Bone marrow (tissue), 2 donors: ENCODE results near the gene PIP5K1B.
A peak's percentile ranks its signal among the peaks of the same experiment; 100 is the strongest.

Experiments
- DNase-seq, 2 donors: peaks; one replicate each; lab custom pipeline; 2025; lab: John Stamatoyannopoulos, UW

Gene PIP5K1B

DNA sequence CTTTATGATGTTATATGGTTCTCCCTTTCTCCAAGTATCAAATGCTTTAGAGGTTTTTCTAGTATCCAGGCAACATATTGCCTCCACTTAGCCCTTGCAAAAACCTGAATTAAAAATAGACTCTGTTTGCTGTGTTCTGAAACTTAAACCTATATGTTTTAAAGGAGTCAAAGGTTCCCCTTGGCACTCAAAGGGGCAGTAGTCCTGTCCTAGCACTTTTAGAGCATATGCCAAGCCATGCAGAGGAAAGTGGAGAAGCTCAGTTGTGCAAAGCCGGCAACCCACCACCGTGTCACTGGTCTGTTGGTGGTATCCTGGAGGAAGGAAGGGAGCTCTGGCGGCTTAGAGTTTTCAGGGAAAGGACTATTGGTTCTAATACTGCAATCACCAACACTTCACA is 154.3 kb downstream of the PIP5K1B start:
- no peak for DNase-seq

DNA sequence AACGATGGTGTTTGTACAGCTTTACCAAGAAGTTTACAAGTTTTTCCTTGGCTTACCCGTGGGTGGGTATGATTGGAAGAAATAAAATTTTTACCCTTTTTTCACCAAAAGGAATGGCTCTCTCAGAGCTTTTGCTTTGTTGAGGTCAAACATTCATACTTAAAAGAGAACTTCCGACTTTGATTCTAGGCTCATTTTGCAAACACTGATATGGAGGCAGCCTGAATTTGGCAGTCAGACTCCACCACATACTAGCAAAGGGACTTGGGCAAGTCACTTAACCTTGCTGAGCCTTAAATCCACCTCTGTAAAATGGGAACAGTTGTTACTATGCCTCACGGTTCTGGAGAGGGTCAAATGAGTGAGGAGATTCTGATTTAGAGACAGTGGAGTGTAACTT is 155.4 kb downstream of the PIP5K1B start:
- no peak for DNase-seq

DNA sequence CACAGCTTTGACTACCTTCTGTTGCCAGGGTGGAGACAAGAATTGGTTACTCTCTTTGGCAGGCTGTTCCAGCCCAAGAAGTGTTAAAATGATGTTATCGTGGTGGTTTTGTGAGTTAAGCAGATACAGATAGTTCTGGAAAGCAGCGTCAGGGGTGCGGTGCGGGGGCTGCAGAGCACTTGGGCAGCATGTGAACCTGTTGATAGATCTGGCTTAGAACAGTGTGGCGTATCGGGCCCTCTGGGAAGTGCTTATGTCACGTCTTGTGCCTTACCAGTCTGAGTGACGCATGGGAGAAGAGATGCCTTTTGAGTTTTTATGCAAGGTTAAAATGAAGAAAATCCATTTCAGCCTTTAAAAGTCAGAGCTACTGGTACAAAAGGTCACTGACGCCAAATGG is 156.4 kb downstream of the PIP5K1B start:
- DNase-seq = no peak

DNA sequence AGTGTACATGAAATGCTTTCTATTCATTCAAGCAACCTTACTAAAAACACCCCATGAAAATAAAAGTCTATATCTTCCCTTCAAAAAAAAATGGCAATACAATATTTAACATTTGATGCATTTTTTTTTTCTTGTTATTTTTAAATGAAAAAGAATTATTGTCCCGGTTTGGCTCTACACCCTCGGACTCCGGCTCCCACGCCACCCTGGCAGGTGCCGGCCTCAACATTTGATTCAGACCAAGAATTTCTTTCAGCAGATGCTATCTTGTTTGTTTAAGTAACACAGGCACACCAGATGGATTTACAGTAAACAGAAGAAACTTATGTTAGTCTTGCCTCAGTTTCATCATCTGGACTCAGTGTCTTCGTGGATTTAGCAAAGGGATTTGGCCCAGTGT is 162.0 kb downstream of the PIP5K1B start:
- DNase-seq = no peak

DNA sequence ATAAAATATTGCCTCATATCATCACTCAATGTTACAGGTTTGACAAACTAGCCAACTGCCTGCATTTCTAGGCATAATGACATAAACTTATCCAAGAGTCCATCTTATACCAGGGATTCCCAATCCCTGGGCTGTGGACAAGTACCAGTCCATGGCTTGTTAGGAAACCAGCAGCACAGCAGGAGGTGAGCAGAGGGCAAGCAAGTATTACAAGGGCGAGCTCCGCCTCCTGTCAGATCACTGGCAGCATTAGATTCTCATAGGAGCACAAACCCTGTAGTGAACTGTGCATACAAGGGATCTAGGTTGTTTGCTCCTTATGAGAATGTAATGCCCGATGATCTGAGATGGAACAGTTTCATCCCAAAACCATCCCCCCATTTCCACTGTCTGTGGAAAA is 164.0 kb downstream of the PIP5K1B start:
- DNase-seq = no peak

DNA sequence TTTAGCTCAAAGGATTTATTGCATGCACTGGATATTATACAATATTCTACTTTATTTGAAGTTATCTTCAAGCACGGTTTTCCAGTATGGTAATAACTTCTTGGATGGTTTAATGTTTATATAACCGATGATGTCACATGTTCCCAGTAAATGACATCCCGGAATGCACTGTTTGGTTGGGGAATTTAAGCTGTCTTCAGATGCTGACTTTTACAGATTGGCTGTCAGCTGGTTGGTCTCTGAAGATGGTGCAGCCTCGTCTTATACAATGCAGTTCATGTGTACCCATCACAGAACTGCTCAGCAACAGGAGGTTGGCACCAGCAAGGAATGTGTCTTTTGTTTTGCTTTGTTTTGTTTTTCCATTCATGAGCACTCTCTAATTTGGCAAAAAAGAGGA is 165.0 kb downstream of the PIP5K1B start:
- DNase-seq = no peak

DNA sequence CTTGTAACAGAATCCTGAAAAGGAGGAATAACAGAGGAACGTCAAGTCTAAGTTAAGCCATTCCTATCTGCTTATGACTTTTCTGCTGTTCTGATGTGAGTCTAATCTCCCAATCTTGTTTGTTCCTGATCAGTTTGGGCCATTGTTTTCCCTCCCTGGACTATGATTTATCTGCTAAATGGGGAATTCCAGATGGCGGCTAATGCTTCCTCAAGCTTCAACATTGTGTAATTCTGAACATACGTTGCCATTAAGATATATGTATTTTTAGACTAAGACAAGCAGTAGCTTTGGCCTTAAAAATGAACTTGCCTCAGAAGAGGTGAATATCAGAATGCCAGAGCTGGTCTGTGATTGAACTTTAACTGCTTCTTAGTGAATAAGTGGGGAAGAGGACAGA is 166.2 kb downstream of the PIP5K1B start:
- no peak for DNase-seq

DNA sequence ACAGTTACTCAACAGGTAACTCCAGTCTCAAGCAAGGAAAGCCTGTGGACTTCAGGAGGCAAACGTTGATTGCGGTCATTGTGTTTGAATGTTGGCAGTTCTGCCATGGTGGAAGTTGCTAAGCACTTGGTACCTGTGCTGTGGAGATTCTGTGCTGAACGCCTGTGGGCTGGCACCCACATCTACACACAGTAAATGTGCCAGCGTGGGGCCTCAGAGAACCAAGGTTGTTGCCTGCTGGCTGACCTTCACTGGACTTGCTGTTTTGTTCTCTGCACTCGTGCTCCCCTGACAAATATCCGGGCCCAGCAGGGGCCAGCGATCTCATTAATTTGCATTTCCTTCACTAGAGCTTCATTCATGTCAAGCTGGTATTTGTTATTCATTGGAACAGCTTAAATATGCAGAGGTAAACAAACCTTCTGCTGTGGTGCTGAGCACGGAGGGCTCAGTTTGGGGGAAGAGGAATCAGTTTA is 167.0 kb downstream of the PIP5K1B start:
- DNase-seq = no peak

DNA sequence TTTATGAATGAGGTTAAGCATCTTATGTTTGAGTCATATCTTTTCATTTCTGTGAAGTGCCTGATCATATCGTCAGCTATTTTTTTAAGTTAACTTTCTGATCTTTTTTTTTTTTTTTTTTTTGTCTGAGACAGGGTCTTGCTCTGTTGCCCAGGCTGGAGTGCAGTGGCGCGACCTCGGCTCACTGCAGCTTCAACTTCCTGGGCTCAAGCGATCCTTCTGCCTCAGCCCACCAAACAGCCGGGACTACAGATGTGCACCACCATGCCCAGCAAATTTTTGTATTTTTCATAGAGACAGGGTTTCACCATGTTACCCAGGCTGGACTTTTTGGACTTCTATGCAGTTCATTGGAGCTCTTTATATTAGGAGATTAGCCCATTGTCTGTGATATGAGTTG is 168.1 kb downstream of the PIP5K1B start:
- DNase-seq = no peak

DNA sequence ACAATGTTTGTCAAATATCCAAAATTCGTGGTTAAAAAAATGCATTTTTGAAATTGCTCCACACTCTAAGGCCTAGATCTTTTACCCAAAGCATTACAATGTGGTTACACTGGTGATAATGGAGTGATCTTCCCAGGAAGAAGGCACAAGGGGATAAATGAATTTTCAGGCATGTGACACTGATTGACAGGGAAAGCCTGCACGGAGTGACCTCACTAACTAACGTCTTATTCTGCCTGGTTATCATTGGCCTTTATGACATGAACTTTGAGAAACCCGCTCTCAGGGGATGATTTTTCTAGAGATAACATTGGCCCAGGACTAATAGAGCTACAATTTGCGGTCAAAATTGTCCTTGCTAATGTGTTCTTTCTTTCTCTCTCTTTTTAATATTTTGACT is 171.2 kb downstream of the PIP5K1B start:
- no peak for DNase-seq

DNA sequence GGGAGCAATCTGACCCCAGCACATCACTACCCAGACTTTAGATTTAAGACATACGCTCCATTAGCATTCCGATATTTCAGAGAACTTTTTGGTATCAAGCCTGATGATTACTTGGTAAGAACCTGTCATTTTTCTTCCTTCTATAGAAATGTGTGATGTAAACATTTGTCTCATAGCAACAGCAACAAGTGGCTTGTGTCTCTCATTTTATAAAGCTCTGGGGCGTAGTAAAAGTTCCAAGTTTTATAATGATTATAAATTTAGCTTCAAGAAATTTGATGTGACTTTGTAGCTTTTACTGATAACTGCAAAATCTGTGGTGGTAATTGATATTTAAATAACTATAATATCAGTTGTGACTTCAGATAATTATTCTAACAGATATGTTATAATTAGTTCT is 171.6 kb downstream of the PIP5K1B start:
- DNase-seq = no peak

DNA sequence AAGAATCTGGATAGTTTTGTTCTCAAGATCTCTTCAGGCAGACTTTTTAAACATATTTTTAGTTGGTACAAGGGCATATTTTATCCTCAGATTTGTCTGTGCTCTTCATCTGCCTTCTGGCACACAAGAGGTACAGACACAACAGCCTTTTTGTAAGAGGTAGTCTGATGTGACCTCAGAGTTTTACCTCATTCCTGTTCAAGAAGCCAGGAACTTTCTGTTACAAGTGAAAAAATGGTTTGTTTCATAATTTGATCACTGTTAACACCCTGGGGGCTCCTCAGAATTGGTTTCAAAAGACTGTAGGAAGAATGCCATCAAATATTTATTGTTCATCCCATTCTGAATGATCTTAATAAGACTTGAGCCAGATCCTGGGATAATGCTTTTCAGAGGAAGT is 172.2 kb downstream of the PIP5K1B start:
- DNase-seq = no peak

DNA sequence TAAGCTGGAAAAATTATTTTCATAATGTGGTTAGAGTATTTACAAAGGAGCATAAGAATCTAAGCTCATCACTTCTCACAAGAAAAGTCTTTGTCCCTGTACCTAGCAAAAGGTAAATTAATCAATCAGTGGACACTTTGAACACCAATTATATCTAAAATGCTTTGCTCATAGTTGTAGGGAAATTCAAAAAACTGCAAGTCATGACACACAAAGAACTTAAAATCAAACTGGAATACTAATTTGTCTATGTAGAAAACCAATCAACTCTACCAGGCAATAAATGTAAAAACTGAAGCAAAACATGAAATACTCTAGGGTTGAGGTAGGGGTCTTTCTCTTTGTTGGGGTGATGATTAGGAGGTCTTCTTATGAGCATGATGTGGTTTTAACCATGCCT is 173.4 kb downstream of the PIP5K1B start:
- DNase-seq = no peak

DNA sequence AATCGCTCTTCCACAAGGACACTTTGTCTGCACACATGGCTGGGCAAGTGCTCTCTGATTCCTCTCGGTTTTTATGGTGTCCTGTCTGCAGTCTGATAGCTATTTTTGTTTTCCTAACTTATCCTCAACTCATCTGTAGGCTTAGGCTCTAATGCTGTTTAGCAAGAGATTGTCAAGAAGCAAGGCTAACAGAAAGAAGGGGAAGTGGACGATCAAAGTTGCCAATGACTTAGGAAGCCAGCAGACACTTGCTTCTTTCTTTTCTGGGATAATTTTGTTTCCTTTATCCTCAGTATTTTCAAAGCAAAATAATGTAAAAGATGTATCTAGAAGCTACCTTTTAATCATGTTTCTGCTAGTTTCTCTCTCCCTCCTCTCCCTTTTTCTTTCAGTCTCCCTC is 178.2 kb downstream of the PIP5K1B start:
- no peak for DNase-seq

DNA sequence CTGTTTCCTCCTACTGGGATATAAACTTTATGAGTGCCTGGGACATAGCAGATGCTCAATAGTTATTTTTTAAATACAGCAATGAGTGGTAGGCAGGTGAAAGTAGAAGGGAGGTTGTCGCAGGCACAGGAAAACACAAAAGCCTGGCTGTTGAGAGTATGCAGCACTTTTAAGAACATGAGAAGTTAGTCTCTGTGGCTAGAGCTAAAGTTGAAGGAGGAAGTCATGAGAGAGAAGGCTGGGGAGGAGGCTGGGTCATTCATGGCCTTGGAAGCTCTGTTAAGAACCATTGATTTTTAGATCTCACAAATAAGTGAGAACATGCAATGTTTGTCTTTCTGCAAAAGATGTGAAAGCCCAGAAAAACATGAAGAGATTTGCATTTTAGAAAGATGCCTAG is 182.2 kb downstream of the PIP5K1B start:
- peak in 1 of 2 donors; percentile 66 for DNase-seq

DNA sequence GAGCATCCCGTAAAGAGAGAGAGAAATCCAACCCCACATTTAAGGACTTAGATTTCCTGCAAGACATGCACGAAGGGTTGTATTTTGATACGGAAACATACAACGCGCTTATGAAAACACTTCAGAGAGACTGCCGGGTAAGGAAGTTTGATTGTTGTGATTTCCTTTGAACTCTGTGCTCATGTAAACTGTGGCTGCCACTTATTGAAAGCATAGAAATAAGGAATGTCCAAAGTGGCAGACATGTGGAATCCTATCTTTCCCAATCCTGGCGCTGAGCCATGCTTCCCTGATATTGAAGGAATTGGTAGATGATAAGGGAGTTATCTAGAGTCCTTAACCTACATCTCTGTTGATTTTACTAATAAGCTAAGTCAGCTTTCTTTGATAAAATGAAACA is 189.5 kb downstream of the PIP5K1B start:
- no peak for DNase-seq

DNA sequence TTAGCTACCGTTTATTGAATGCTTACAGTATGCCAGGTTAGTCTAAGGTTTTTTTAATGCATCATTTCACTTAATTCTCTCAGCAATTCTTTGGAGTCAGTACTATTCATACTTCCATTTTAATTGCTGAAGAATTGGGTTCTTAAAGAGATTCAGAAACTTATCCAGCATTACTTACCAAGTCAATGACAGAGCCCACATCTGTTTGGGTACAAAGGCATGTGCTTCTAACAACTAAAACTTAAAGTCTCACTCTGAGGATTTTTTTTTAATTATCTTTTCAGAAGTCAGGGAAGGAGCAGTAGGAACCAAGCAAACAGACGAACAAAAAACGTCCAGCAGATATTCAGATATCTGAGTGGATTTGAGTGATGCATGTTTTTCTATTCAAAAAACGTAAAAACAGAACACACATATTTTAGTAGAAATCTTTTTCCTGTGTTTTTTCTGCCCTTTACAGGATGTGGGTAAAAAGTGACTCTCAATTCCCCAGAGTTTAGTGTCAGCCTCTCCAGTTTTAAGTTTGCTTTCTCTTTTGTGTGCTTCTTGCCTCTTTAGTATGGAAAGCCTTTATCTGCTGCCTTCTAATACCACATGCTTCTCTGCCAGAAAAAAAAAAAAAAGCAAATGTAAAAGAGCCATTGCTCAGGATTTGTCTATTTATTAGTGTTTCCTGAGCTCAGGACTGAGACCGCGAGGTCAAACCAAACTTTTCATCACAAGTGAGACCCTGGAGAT is 190.9 kb downstream of the PIP5K1B start:
- DNase-seq = peak in 1 of 2 donors; percentile 83

DNA sequence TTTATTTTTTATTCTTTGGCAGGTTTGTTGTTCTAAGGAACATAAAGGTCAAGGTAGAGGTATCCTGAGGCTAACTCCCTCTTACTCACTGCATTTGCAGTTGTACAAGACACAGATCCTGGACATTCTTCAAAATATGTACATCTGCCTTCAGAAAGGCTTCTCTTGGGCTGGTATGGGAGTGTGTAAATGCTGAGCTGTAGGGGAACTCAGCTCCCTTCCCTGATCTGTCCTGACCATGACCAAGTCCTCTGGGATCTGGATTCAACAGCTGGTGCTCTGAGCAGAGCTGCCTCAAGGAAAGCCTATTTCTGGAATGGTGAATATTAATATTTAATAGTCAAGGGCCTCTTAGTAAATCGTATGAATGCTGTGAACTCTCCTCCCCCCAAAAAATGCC is 191.4 kb downstream of the PIP5K1B start:
- DNase-seq = no peak

DNA sequence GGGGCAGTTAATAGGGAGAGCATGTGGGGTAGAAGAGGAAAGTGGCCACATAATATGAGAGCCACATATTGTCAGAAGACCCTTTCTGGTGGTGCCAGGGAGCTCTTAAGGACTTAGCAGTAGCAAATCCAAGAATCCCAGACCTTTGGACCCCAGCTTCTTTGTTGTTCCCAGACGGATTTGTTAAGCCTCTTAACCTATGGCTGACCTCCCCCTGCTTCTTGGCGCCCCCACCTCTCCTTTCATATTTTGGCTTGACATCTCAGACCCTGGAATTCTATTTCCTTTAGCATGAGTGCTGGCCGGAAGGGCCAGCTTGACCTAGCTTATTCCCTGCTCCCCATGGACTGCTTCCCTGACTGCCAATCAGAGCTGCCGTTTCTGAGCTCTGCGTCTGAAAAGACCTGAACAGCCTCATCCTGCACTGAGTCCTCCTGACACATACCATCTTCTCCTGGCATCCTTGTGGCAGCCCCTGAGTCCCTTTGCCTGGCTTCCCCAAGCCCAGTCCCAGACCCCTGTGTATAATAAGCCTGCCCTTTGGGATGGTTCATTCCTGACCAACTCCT is 192.6 kb downstream of the PIP5K1B start:
- no peak for DNase-seq

DNA sequence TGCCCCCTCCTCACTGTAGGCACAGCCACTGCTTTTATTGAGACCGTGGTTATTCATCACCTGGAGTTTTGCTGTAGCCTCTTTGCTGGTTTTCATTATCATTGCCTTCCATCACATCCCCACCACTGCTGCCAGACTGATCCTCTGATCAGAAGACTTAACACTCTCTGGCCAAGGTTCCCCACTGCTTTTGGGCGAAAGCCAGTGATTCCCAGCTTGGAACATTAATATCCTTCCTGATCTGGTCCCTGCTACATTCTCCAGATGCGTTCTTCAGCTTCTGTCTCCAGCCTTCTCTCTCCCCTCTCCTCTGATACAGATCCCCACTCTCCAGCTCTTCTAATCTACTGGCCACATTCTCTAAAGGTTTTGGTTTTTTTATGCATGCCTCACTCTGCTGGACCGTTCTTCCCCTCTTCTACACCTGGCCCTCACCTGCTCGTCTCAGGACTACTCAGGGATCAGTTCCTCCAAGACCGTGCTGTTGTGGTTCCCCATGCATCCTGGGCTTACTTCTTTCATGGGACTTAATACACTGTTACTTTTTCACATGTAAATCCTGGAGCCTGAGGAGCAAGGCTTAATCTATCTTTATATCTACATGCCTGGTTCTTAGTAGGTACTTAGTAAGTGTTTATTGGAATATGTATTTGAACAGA is 193.9 kb downstream of the PIP5K1B start:
- no peak for DNase-seq

DNA sequence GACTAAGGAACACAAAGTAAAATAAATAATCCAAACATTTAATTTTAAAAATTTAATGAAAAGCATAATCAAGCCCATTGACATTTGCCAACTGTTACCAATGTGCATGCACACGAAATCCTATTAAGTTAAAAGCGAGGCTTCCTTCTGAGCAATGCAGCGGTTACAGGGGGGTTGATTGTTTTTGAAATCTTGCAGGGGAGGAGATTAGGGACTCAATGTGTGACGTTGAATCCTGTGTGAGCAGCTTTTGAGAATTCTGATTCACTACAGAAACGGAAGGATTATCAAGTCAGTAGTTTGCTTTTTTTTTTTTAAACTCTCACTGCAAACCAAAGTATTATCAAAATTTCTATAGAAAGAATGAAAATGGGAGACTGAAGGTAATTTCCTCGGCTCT is 199.4 kb downstream of the PIP5K1B start:
- DNase-seq = no peak

DNA sequence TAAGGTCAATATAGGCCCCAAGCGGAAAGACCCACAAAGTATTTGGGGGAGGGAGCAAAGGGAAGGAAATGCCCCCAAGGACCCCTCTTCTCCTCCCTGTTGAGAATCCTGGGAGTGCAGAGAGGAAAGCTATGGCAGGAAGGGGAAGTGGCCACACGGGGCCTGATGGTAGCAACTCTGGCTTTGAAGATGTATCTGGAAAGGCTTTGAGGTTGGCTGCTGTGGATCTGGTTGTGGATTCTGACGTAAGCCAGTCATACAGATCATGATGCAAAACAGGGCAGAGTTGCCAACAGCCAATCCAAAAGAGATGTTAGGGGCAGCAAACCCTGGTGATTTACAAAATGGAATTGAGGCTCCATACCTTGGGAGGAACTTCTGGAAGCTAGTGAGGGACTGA is 200.1 kb downstream of the PIP5K1B start:
- peak in 1 of 2 donors; percentile 50 for DNase-seq

DNA sequence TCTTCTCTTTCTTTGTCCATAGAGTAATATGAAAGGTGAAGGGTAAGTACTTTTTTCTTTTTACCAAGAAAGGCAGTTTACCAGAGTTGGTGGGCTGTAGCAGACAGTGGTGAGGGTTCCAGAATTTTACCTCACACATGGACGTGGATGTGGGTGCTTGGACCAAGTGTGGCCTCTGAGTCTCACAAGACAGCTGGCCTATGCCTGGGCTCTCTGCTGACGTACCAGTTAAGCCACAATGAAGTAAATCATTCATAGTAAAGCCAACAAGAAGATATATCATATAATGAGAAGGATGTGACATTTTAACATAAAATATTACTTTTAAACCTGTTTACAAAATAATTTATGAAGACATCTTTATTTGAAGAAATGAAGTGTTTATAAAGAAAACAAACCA is 202.9 kb downstream of the PIP5K1B start:
- DNase-seq = no peak

DNA sequence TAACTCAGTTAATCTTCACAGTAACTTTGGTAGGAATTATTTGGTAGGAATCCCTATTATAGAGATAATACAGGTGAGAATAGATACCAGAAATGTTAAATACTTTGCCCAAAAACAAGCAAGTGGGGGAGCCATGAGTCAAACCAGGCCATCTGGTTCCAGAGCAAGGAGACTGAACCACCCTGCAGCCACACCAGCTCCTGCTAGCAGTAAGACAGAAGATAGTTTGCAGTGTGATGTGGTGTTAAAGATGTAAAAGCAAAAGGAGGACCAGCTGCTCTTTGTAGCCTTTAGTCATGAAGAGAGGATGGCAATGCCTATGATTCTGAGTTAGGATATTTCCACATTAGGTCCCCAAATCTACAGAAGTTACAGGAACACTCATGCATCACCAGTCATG is 207.5 kb downstream of the PIP5K1B start:
- DNase-seq = no peak
